Endodermal cell (in vitro differentiated cells): ENCODE measurements around the gene DIP2B. TPM values are rescaled to one million over a fixed set of nuclear protein-coding genes. Genes with fewer than 3 reads are reported as not detected.

ENCODE experiments used
- DNase-seq: peaks from one replicate; pipeline ENCODE4 v3.0.0-alpha.2; 2017
- H3K27ac ChIP-seq: 2 replicates; pipeline ENCODE4 v1.5.1; 2013; ENCODE audit warnings: mild to moderate bottlenecking, low read depth, low read length, moderate library complexity
- H3K27me3 ChIP-seq: 2 replicates; pipeline ENCODE4 v1.6.1; 2013; ENCODE audit warnings: mild to moderate bottlenecking, low read length, moderate library complexity; ENCODE audit not compliant: insufficient read depth, control insufficient read depth, poor library complexity, severe bottlenecking
- H3K36me3 ChIP-seq: 2 replicates; pipeline ENCODE4 v1.7.0; 2013; ENCODE audit warnings: mild to moderate bottlenecking, low read length, moderate library complexity; ENCODE audit not compliant: control insufficient read depth, insufficient read depth
- H3K4me1 ChIP-seq: one replicate; pipeline ENCODE4 v1.7.0; 2013; ENCODE audit warnings: low read length; ENCODE audit not compliant: control insufficient read depth, insufficient read depth
- H3K4me3 ChIP-seq: 2 replicates; pipeline ENCODE4 v1.5.1; 2013; ENCODE audit warnings: mild to moderate bottlenecking, low read length, moderate library complexity
- H3K9ac ChIP-seq: 2 replicates; pipeline ENCODE4 v1.6.1; 2013; ENCODE audit warnings: mild to moderate bottlenecking, low read length, moderate library complexity; ENCODE audit not compliant: poor library complexity, severe bottlenecking; ENCODE audit errors: extremely low read depth
- H3K9me3 ChIP-seq: 2 replicates; pipeline ENCODE4 v1.6.1; 2013; ENCODE audit warnings: mild to moderate bottlenecking, low read length, moderate library complexity; ENCODE audit not compliant: control insufficient read depth
- H3K27ac Mint-ChIP-seq: 2 replicates; pipeline ENCODE4 v1.8.0; 2020; ENCODE audit warnings: mixed read lengths
- H3K27me3 Mint-ChIP-seq: 2 replicates; pipeline ENCODE4 v1.8.0; 2021; ENCODE audit warnings: mild to moderate bottlenecking, mixed read lengths; ENCODE audit not compliant: insufficient read depth
- H3K36me3 Mint-ChIP-seq: 2 replicates; pipeline ENCODE4 v1.8.0; 2020; ENCODE audit warnings: low read depth, mixed read lengths
- H3K4me1 Mint-ChIP-seq: 2 replicates; pipeline ENCODE4 v1.8.0; 2020; ENCODE audit warnings: mixed read lengths
- H3K4me3 Mint-ChIP-seq: 2 replicates; pipeline ENCODE4 v1.8.0; 2020; ENCODE audit warnings: mild to moderate bottlenecking, moderate library complexity, mixed read lengths
- H3K9me3 Mint-ChIP-seq: 2 replicates; pipeline ENCODE4 v1.8.0; 2020; ENCODE audit warnings: mild to moderate bottlenecking, mixed read lengths
- CTCF ChIP-seq: fragments of 200-600 bp; sonication (generic); conservative IDR thresholded peaks from 2 replicates; pipeline ENCODE4 v1.5.0; 2021; ENCODE audit warnings: antibody characterized with exemption, mild to moderate bottlenecking
- WGBS, 2 experiments: methylation state at CpG; one replicate each; pipeline versions ENCODE4 v1.1.5 to v1.1.7; 2013; ENCODE audit warnings: missing lambda C conversion rate in 2 of 2, mixed read lengths in 1 of 2; ENCODE audit not compliant: insufficient coverage in 1 of 2, insufficient read length in 1 of 2; 5-methylcytosine and 5-hydroxymethylcytosine counted together
- total RNA-seq, 2 donors: library from RNA; stranded (reverse); fragmentation: NEBNext Ultra II Directional in 1 of 2; extraction: Animal tissue kit (Norgen Biotek cat#: 25700) in 1 of 2; gene quantifications; 2 replicates in 1 of 2; 3 replicates in 1 of 2; pipeline ENCODE4 v1.2.1, GENCODE V29; 2021

DIP2B gene
- total RNA-seq, 2 donors from 2014 or later, result 20.6 to 21.3 TPM

GRCh38 chr12:50753232-50753769 is 248.5 kb downstream of the DIP2B start:
- Mint-ChIP-seq H3K4me1 (peaks cover 12% of the 10 kb centered on the region), H3K36me3 (peaks cover 14% of the 10 kb centered on the region), H3K27me3 (no peaks in the 10 kb centered on the region), H3K4me3 (no peak overlapping the region), H3K27ac (no peak overlapping the region), H3K9me3 (peaks cover 2% of the 10 kb centered on the region)
- 90 to 96% methylated on average over 5 of the region's 5 CpGs for WGBS, 2 experiments
- H3K9me3 ChIP-seq, result no peaks in the 10 kb centered on the region
- DNase-seq, result no peak
- H3K4me3 ChIP-seq, result no peak overlapping the region
- no peak overlapping the region for H3K9ac ChIP-seq
- TF ChIP-seq CTCF, result no peak
- peaks cover 4% of the 10 kb centered on the region for H3K36me3 ChIP-seq
- H3K4me1 ChIP-seq, result no peaks in the 10 kb centered on the region
- H3K27ac ChIP-seq, result no peak overlapping the region
- no peaks in the 10 kb centered on the region for H3K27me3 ChIP-seq

- WGBS, 2 experiments, result 0% methylated on average over 2 to 39 of the region's 51 CpGs
- DNase-seq, result peak; percentile 99
- H3K9me3 Mint-ChIP-seq, result peaks cover under 1% of the 10 kb centered on the region
- TF ChIP-seq CTCF, result no peak
- H3K27ac ChIP-seq, result peak within 1 kb of the TSS; percentile 98
- no peaks in the 10 kb centered on the region for H3K4me1 ChIP-seq
- peaks cover under 1% of the 10 kb centered on the region for H3K36me3 Mint-ChIP-seq
- peak within 1 kb of the TSS; percentile 78 for H3K4me3 Mint-ChIP-seq
- H3K4me3 ChIP-seq, result peak within 1 kb of the TSS; percentile 95
- H3K36me3 ChIP-seq, result no peaks in the 10 kb centered on the region
- H3K9ac ChIP-seq, result peak within 1 kb of the TSS; percentile 91
- H3K27me3 ChIP-seq, result no peaks in the 10 kb centered on the region
- no peaks in the 10 kb centered on the region for H3K9me3 ChIP-seq
- no peaks in the 10 kb centered on the region for H3K27me3 Mint-ChIP-seq
- H3K4me1 Mint-ChIP-seq, result peaks cover 12% of the 10 kb centered on the region
- peak within 1 kb of the TSS; percentile 98 for H3K27ac Mint-ChIP-seq
Observed at GRCh38 chr12:50763639-50764285, 259.0 kb downstream of the DIP2B start, which contains the start of gene ATF1. TSS of gene ATF1 (plus strand) at chr12:50764101. CDS start at chr12:50780146, 16,045 bp downstream.

- Histone ChIP-seq H3K27ac (peak overlapping the region; percentile 98), H3K36me3 (no peaks in the 10 kb centered on the region), H3K4me3 (peak overlapping the region; percentile 95), H3K9me3 (peaks cover 6% of the 10 kb centered on the region), H3K4me1 (no peaks in the 10 kb centered on the region), H3K27me3 (no peaks in the 10 kb centered on the region), H3K9ac (peak overlapping the region; percentile 91)
- Mint-ChIP-seq H3K27ac (peak overlapping the region; percentile 96), H3K36me3 (peaks cover 3% of the 10 kb centered on the region), H3K9me3 (peaks cover 5% of the 10 kb centered on the region), H3K27me3 (no peaks in the 10 kb centered on the region), H3K4me3 (peak overlapping the region; percentile 78), H3K4me1 (peaks cover 12% of the 10 kb centered on the region)
- DNase-seq, result peak; percentile 89
- 0 to 1% methylated on average over 13 to 89 of the region's 91 CpGs for WGBS, 2 experiments
- no peak for TF ChIP-seq CTCF
Observed at GRCh38 chr12:50764286-50765094, 259.7 kb downstream of the DIP2B start.
